Panc1 (cell line): ENCODE measurements around the gene CDIP1. TPM values are rescaled to one million over a fixed set of nuclear protein-coding genes. Genes with fewer than 3 reads are reported as not detected.

Experiments used
- ATAC-seq: fragments of 200-7000 bp; cut with Tn5 transposase; 2 replicates; pipeline ENCODE4 v1.9.1; 2020; ENCODE audit warnings: mild to moderate bottlenecking, moderate library complexity
- BruUV-seq: library from RNA; stranded (reverse); fragments of 400-500 nt; replicated peaks from 2 replicates; lab custom pipeline; 2021; lab: Mats Ljungman, UMichigan
- CTCF ChIA-PET: fragments of 300-600 bp; sonication (Branson Sonifier 250); formaldehyde crosslinking; loops from one replicate; lab custom pipeline; 2022; ENCODE audit warnings: antibody characterized with exemption; lab: Charles Lee
- POLR2A ChIA-PET: fragments of 300-600 bp; sonication (Branson Sonifier 250); formaldehyde crosslinking; loops from one replicate; lab custom pipeline; 2022; ENCODE audit warnings: antibody characterized with exemption; lab: Charles Lee
- DNase-seq: peaks from one replicate; pipeline ENCODE4 v3.0.0-alpha.2; 2010; ENCODE audit warnings: low read depth, low spot score
- H3K27ac ChIP-seq: 2 replicates; pipeline ENCODE4 v1.5.1; 2011; ENCODE audit warnings: mild to moderate bottlenecking, low read length, inconsistent platforms
- H3K27me3 ChIP-seq: fragments of 200-500 bp; sonication (Bioruptor generic); 2 replicates; pipeline ENCODE4 v1.6.0; 2014; ENCODE audit warnings: low read length, inconsistent platforms; ENCODE audit not compliant: control insufficient read depth, insufficient read depth
- H3K36me3 ChIP-seq: fragments of 200-500 bp; sonication (Bioruptor generic); 2 replicates; pipeline ENCODE4 v1.5.1; 2014; ENCODE audit warnings: inconsistent platforms, mild to moderate bottlenecking, low read length, moderate library complexity; ENCODE audit not compliant: control insufficient read depth, insufficient read depth
- H3K4me1 ChIP-seq: 2 replicates; pipeline ENCODE4 v1.5.1; 2011; ENCODE audit warnings: inconsistent platforms, mild to moderate bottlenecking, low read length, moderate library complexity; ENCODE audit not compliant: control insufficient read depth, insufficient read depth
- H3K4me3 ChIP-seq, 2 experiments: 2 replicates each; pipeline ENCODE4 v1.5.1; 2011 to 2012; ENCODE audit warnings: low read depth in 2 of 2, low read length in 2 of 2, mild to moderate bottlenecking in 2 of 2, inconsistent platforms in 1 of 2, moderate library complexity in 1 of 2
- H3K9me3 ChIP-seq: fragments of 200-500 bp; sonication (Bioruptor generic); 2 replicates; pipeline ENCODE4 v1.5.1; 2014; ENCODE audit warnings: low read depth, mild to moderate bottlenecking, inconsistent platforms, low read length, moderate library complexity; ENCODE audit not compliant: control insufficient read depth, insufficient read depth
- POLR2AphosphoS5 ChIP-seq: IDR thresholded peaks from 2 replicates; pipeline ENCODE4 v1.6.1; 2012; ENCODE audit warnings: mild to moderate bottlenecking, low read depth, low read length, moderate library complexity
- SIN3A ChIP-seq: IDR thresholded peaks from 2 replicates; pipeline ENCODE4 v1.6.1; 2012; ENCODE audit warnings: low read depth, mild to moderate bottlenecking, low read length, moderate library complexity, borderline replicate concordance; ENCODE audit not compliant: insufficient read depth
- TCF7L2 ChIP-seq: IDR thresholded peaks from 2 replicates; pipeline ENCODE4 v1.6.1; 2011; ENCODE audit warnings: mild to moderate bottlenecking, low read depth, low read length, inconsistent platforms
- in situ Hi-C: cut with HindIII; loops from 2 replicates; pipeline ENCODE4 v1.10.0; 2016; ENCODE audit warnings: low sequenced_read_pairs, low pct_unique_long_range_greater_than_20kb
- intact Hi-C: fragments of 100-400 bp; cut with micrococcal nuclease; formaldehyde crosslinking; loops from one replicate; pipeline ENCODE4 v1.10.0; 2022; ENCODE audit not compliant: unreplicated experiment
- total RNA-seq: library from RNA; stranded (reverse); gene quantifications from one replicate; pipeline ENCODE4 v1.2.1, GENCODE V29; 2021; ENCODE audit not compliant: unreplicated experiment
- TF ChIP-seq, protein P1 (sequence below), 2 experiments: IDR thresholded peaks; 2 replicates each; pipeline ENCODE4 v1.6.1; 2011 to 2012; ENCODE audit warnings: low read depth in 2 of 2, control low read depth in 1 of 2, low read length in 1 of 2, mild to moderate bottlenecking in 1 of 2, moderate library complexity in 1 of 2; ENCODE audit not compliant: insufficient read depth in 1 of 2
- TF ChIP-seq, protein P2 (sequence below): fragments of 450-650 bp; IDR thresholded peaks from 2 replicates; pipeline ENCODE4 v1.5.1; 2017; ENCODE audit warnings: mild to moderate bottlenecking

The CDIP1 gene
- total RNA-seq, 1 experiment from 2014 or later, result 26.8 TPM

DNA sequence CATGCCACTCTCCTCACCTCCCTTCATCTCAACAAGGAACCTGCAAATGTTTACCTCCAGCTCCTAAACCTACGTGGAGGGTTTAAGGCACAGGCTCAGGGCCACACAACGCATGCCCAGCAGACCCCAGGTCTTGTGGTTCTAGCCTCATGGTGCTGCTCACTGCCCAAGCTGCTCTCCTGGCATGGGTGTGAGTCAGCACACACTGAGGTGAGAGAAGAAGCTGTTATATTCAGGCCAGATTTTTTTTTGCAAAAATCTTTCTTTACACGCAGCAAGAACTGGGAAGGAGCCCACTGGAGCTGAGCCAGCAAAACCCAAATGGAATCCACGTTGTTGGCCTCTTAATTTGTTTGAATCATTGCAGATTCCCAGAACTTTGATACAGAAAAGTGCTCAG, 12.0 kb upstream of the CDIP1 start:
- BruUV-seq, result no TSS peak
- intact Hi-C loops, result no loop called here
- Histone ChIP-seq H3K27ac (no peak overlapping the region), H3K4me3 (no peak overlapping the region), H3K27me3 (no peaks in the 10 kb centered on the region), H3K36me3 (no peaks in the 10 kb centered on the region), H3K4me1 (no peaks in the 10 kb centered on the region), H3K9me3 (no peaks in the 10 kb centered on the region)
- in situ Hi-C loops, result no loop called here
- DNase-seq (no peak), ATAC-seq (no peak)
- ChIA-PET CTCF (interaction anchor here (0.6 kb wide), 1 partner anchor 264 kb away, joined by 8 read pairs; no protein-coding TSS in a partner anchor), POLR2A (interaction anchor here (0.6 kb wide), 1 partner anchor 54 kb away, joined by 4 read pairs; no protein-coding TSS in a partner anchor)
- TF ChIP-seq SIN3A, result no peak
- TF ChIP-seq POLR2AphosphoS5, result no peak
- TF ChIP-seq TCF7L2, result no peak
- TF ChIP-seq, protein P1, sequence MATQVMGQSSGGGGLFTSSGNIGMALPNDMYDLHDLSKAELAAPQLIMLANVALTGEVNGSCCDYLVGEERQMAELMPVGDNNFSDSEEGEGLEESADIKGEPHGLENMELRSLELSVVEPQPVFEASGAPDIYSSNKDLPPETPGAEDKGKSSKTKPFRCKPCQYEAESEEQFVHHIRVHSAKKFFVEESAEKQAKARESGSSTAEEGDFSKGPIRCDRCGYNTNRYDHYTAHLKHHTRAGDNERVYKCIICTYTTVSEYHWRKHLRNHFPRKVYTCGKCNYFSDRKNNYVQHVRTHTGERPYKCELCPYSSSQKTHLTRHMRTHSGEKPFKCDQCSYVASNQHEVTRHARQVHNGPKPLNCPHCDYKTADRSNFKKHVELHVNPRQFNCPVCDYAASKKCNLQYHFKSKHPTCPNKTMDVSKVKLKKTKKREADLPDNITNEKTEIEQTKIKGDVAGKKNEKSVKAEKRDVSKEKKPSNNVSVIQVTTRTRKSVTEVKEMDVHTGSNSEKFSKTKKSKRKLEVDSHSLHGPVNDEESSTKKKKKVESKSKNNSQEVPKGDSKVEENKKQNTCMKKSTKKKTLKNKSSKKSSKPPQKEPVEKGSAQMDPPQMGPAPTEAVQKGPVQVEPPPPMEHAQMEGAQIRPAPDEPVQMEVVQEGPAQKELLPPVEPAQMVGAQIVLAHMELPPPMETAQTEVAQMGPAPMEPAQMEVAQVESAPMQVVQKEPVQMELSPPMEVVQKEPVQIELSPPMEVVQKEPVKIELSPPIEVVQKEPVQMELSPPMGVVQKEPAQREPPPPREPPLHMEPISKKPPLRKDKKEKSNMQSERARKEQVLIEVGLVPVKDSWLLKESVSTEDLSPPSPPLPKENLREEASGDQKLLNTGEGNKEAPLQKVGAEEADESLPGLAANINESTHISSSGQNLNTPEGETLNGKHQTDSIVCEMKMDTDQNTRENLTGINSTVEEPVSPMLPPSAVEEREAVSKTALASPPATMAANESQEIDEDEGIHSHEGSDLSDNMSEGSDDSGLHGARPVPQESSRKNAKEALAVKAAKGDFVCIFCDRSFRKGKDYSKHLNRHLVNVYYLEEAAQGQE (IDR thresholded peaks at IDR 0.05; ENCODE audit: insufficient read depth in 1 of 2, low read depth in 2 of 2, low read length in 1 of 2), result no peak
- TF ChIP-seq, protein P2, sequence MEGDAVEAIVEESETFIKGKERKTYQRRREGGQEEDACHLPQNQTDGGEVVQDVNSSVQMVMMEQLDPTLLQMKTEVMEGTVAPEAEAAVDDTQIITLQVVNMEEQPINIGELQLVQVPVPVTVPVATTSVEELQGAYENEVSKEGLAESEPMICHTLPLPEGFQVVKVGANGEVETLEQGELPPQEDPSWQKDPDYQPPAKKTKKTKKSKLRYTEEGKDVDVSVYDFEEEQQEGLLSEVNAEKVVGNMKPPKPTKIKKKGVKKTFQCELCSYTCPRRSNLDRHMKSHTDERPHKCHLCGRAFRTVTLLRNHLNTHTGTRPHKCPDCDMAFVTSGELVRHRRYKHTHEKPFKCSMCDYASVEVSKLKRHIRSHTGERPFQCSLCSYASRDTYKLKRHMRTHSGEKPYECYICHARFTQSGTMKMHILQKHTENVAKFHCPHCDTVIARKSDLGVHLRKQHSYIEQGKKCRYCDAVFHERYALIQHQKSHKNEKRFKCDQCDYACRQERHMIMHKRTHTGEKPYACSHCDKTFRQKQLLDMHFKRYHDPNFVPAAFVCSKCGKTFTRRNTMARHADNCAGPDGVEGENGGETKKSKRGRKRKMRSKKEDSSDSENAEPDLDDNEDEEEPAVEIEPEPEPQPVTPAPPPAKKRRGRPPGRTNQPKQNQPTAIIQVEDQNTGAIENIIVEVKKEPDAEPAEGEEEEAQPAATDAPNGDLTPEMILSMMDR, result no peak

DNA sequence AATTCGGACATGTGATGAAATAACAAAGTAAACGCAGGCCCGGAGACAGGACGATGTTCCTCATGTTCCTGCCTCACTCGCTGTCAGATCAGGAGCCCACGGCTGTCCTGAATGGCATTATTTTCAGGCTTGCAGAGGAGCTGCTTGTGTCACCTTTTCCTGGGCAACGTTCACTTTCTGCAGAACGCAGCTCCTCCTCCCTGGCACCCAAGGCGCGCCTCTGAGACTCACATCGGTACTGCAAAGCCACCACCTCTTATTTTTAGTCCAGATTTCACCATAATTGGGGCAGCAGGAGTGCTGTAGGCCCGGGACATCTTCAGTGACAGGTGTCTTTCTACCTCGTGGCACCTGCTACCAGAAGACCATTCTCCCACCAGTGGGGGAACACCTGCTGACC, 9.6 kb upstream of the CDIP1 start:
- ChIA-PET POLR2A (no interaction called here), CTCF (interaction anchor here (0.7 to 1.0 kb wide), 2 partner anchors 10 to 34 kb away, joined by 3 to 4 read pairs; partner anchors contain the start of gene CDIP1)
- Histone ChIP-seq H3K4me3 (no peak overlapping the region), H3K9me3 (no peaks in the 10 kb centered on the region), H3K4me1 (no peaks in the 10 kb centered on the region), H3K27ac (no peak overlapping the region), H3K27me3 (no peaks in the 10 kb centered on the region), H3K36me3 (no peaks in the 10 kb centered on the region)
- no peak for DNase-seq
- no TSS peak for BruUV-seq
- no peak for ATAC-seq
- no peak for TF ChIP-seq POLR2AphosphoS5
- TF ChIP-seq, protein P2, result no peak
- TF ChIP-seq, protein P1 (IDR thresholded peaks at IDR 0.05; ENCODE audit: insufficient read depth in 1 of 2, low read depth in 2 of 2, low read length in 1 of 2), result no peak
- TF ChIP-seq TCF7L2, result no peak
- no peak for TF ChIP-seq SIN3A
- in situ Hi-C loops (no loop called here), intact Hi-C loops (loop anchor here (5.0 kb wide), 1 partner anchor 36 kb away; no protein-coding TSS in a partner anchor)
